GM12878 (cell line): ENCODE data around the gene FERMT1.

ENCODE experiments used
- BHLHE40 ChIP-seq, 2 experiments: fragments of 450-650 bp in 1 of 2; IDR thresholded peaks; 2 replicates each; pipeline ENCODE4 v1.6.1; 2011 to 2017; ENCODE audit warnings: low read depth in 2 of 2, borderline replicate concordance in 1 of 2, improper control_type of control experiment in 1 of 2, low read length in 1 of 2, mild to moderate bottlenecking in 1 of 2
- CTCF ChIP-seq, 3 experiments: IDR thresholded peaks in 2 of 3; conservative IDR thresholded peaks in 1 of 3; 2 replicates each; pipeline ENCODE4 v1.5.1; 2011; ENCODE audit warnings: low read depth in 3 of 3, low read length in 3 of 3, mild to moderate bottlenecking in 3 of 3, control low read depth in 2 of 3, moderate library complexity in 2 of 3, inconsistent platforms in 1 of 3, mixed read lengths in 1 of 3; ENCODE audit not compliant: control insufficient read depth in 2 of 3, insufficient read depth in 1 of 3; ENCODE audit errors: extremely low read depth in 1 of 3
- NR2F1 ChIP-seq: fragments of 450-650 bp; conservative IDR thresholded peaks from 2 replicates; pipeline ENCODE4 v1.6.1; 2017; ENCODE audit warnings: mild to moderate bottlenecking
- PAX5 ChIP-seq: IDR thresholded peaks from 2 replicates; pipeline ENCODE4 v1.6.1; 2011; ENCODE audit warnings: low read depth, low read length, borderline replicate concordance
- RAD21 ChIP-seq: IDR thresholded peaks from 2 replicates; pipeline ENCODE4 v1.6.1; 2011; ENCODE audit warnings: mild to moderate bottlenecking, low read depth, low read length, moderate library complexity; ENCODE audit not compliant: insufficient read depth
- RCOR1 ChIP-seq: conservative IDR thresholded peaks from 2 replicates; pipeline ENCODE4 v1.6.1; 2012; ENCODE audit warnings: low read depth, low read length, improper control_type of control experiment
- RFX5 ChIP-seq: IDR thresholded peaks from 2 replicates; pipeline ENCODE4 v1.6.1; 2011; ENCODE audit warnings: low read depth, low read length, improper control_type of control experiment
- SPI1 ChIP-seq: IDR thresholded peaks from 2 replicates; pipeline ENCODE4 v1.6.1; 2011; ENCODE audit warnings: low read depth, mild to moderate bottlenecking, low read length, moderate library complexity, borderline replicate concordance; ENCODE audit not compliant: insufficient read depth
- USF1 ChIP-seq: IDR thresholded peaks from 2 replicates; pipeline ENCODE4 v1.6.1; 2011; ENCODE audit warnings: borderline replicate concordance, low read depth, mild to moderate bottlenecking, moderate library complexity, mixed read lengths, low read length; ENCODE audit not compliant: insufficient read depth; ENCODE audit errors: extremely low read length
- TF ChIP-seq, protein P1 (sequence below): IDR thresholded peaks from 2 replicates; pipeline ENCODE4 v1.6.1; 2012; ENCODE audit warnings: low read length, inconsistent platforms
- TF ChIP-seq, protein P2 (sequence below): fragments of 450-650 bp; IDR thresholded peaks from 2 replicates; pipeline ENCODE4 v1.6.1; 2017; ENCODE audit warnings: antibody characterized with exemption, mild to moderate bottlenecking, moderate library complexity
- TF ChIP-seq, protein P3 (sequence below): fragments of 450-650 bp; IDR thresholded peaks from 2 replicates; pipeline ENCODE4 v1.6.1; 2017; ENCODE audit warnings: mild to moderate bottlenecking

- TF ChIP-seq BHLHE40 (IDR thresholded peaks at IDR 0.05; ENCODE audit: borderline replicate concordance in 1 of 2, low read depth in 2 of 2, low read length in 1 of 2) (no peak), CTCF (IDR thresholded peaks at IDR 0.05 in 2 of 3, conservative IDR thresholded peaks at IDR 0.05 in 1 of 3; ENCODE audit: control insufficient read depth in 2 of 3, extremely low read depth in 1 of 3, insufficient read depth in 1 of 3, low read depth in 3 of 3, low read length in 3 of 3) (no peak), PAX5 (no peak), SPI1 (no peak), RFX5 (no peak), USF1 (no peak), RCOR1 (no peak), RAD21 (no peak), NR2F1 (no peak)
- TF ChIP-seq, protein P1, sequence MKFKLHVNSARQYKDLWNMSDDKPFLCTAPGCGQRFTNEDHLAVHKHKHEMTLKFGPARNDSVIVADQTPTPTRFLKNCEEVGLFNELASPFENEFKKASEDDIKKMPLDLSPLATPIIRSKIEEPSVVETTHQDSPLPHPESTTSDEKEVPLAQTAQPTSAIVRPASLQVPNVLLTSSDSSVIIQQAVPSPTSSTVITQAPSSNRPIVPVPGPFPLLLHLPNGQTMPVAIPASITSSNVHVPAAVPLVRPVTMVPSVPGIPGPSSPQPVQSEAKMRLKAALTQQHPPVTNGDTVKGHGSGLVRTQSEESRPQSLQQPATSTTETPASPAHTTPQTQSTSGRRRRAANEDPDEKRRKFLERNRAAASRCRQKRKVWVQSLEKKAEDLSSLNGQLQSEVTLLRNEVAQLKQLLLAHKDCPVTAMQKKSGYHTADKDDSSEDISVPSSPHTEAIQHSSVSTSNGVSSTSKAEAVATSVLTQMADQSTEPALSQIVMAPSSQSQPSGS = no peak
- TF ChIP-seq, protein P2, sequence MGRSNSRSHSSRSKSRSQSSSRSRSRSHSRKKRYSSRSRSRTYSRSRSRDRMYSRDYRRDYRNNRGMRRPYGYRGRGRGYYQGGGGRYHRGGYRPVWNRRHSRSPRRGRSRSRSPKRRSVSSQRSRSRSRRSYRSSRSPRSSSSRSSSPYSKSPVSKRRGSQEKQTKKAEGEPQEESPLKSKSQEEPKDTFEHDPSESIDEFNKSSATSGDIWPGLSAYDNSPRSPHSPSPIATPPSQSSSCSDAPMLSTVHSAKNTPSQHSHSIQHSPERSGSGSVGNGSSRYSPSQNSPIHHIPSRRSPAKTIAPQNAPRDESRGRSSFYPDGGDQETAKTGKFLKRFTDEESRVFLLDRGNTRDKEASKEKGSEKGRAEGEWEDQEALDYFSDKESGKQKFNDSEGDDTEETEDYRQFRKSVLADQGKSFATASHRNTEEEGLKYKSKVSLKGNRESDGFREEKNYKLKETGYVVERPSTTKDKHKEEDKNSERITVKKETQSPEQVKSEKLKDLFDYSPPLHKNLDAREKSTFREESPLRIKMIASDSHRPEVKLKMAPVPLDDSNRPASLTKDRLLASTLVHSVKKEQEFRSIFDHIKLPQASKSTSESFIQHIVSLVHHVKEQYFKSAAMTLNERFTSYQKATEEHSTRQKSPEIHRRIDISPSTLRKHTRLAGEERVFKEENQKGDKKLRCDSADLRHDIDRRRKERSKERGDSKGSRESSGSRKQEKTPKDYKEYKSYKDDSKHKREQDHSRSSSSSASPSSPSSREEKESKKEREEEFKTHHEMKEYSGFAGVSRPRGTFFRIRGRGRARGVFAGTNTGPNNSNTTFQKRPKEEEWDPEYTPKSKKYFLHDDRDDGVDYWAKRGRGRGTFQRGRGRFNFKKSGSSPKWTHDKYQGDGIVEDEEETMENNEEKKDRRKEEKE = no peak
- TF ChIP-seq, protein P3, sequence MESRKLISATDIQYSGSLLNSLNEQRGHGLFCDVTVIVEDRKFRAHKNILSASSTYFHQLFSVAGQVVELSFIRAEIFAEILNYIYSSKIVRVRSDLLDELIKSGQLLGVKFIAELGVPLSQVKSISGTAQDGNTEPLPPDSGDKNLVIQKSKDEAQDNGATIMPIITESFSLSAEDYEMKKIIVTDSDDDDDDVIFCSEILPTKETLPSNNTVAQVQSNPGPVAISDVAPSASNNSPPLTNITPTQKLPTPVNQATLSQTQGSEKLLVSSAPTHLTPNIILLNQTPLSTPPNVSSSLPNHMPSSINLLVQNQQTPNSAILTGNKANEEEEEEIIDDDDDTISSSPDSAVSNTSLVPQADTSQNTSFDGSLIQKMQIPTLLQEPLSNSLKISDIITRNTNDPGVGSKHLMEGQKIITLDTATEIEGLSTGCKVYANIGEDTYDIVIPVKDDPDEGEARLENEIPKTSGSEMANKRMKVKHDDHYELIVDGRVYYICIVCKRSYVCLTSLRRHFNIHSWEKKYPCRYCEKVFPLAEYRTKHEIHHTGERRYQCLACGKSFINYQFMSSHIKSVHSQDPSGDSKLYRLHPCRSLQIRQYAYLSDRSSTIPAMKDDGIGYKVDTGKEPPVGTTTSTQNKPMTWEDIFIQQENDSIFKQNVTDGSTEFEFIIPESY = no peak
Observed at GRCh38 chr20:6045566-6045965, 77.3 kb downstream of the FERMT1 start.
